HL-60/S4 (cell line): Measurements from ENCODE around the gene DUOX2.
"Not testable (repeated sequence)": the region's sequence is repeated elsewhere in the genome, so short reads cannot be mapped to it uniquely, and the experiment has no call there.

Experiments
- in situ Hi-C: fragments of 300-500 bp; cut with MboI; formaldehyde crosslinking; loops from 2 replicates; pipeline ENCODE4 v1.14.3; 2022; ENCODE audit warnings: low sequenced_read_pairs

DUOX2 gene

GRCh38 chr15:45077391-45077790 is 36.6 kb downstream of the DUOX2 start:
- in situ Hi-C loops, result not testable (repeated sequence)

GRCh38 chr15:45075440-45076320 is 38.3 kb downstream of the DUOX2 start:
- in situ Hi-C loops, result not testable (repeated sequence)

DNA sequence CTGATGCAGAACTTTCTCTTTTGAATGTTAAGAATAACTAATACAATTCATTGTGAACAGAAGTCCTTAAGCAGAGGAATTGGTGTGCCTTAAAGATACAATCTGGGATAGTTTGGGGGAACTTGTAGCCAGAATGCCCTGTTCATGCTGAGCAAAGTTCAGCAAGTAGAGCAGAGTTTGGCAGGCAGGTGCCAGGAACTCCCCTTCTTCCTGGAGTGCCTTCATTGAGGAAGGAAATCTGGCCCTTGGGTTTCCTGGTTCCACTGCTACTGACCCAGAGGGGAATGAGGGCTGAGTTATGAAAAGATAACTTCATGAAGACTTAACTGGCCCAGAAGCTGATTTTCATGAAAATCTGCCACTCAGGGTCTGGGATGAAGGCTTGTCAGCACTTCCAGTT is 40.4 kb downstream of the DUOX2 start:
- in situ Hi-C loops, result not testable (repeated sequence)

DNA sequence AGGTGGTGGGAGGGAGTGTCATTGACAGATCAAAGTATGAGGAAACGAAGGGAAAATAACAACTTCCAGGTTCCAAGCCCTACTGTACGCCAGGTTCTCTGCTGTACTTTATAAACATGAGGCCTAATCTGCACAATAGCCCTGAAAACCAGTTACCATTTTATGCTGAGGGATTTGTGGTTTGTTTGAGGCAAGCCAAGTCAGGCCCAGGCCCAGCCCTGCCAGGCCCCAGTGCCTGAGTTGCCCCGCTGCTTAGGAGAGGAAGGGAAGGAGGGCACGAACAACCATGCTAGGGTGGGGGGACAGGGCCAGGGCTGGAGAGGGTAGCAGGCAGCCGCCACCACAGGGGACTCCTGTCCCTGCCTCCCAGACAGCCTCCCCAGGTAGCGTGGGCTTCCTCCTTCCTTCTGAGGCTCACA is 44.0 kb downstream of the DUOX2 start:
- in situ Hi-C loops, result not testable (repeated sequence)

DNA sequence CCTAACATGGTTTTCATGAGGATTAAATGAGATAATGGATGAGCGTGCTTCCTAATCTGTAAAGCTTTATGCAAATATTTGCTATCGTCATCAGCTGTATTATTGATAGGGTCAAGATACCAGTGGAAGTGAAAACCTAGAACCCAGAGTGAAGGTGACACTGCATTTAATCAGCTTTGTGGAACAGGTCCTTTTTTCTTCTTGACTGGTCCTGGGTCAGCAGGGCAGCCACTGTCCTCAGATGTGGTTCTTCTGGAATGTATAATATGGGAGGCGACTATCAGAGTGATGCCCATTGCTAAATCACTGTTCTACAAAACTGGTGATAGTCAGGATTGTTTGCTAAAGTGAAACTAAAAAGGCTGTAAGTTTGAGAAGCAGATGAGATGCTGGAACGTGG is 49.6 kb downstream of the DUOX2 start:
- in situ Hi-C loops, result no loop called here

GRCh38 chr15:45062301-45062700 is 51.7 kb downstream of the DUOX2 start:
- in situ Hi-C loops, result not testable (repeated sequence)

GRCh38 chr15:45058690-45059675 is 55.0 kb downstream of the DUOX2 start:
- in situ Hi-C loops, result not testable (repeated sequence)

GRCh38 chr15:45052676-45053075 is 61.3 kb downstream of the DUOX2 start:
- in situ Hi-C loops, result not testable (repeated sequence)

DNA sequence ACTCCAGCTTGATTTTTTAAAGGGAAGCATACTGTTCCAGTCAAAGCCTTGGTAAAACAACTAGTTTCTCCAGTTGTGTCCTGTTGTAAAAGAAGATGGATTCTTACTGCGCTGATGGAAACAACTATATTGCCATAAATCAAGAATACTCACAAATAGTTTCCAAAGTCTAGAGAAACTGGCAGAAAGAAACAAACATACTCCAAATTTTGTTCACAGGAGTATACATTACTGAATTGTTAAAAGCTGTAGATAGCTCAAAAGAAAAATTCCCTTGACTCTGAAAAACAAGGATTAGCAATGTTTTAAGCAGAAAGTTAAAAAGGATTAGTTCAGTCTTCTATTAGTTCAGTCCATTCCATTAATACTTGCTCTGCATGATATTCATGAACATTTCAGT is 63.4 kb downstream of the DUOX2 start:
- in situ Hi-C loops, result no loop called here

GRCh38 chr15:45048794-45049631 is 65.0 kb downstream of the DUOX2 start:
- in situ Hi-C loops, result loop anchor here (25.0 kb wide), 1 partner anchor 187 kb away; no protein-coding TSS in a partner anchor

DNA sequence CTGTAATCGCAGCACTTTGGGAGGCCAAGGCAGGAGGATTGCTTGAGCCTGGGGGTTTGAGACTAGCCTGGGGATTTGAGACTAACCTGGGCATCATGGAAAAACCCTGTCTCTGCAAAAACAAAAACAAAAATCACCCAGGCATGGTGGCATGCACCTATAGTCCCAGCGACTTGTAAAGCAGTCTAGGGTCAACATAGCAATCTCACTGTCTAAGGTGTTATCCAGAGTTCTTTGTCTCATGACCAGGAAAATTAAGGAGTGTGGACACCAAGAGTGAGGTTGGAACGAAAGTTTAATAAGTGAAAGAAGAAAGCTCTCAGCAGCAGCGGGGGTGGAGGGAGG is 65.6 kb downstream of the DUOX2 start:
- in situ Hi-C loops, result loop anchor here (25.0 kb wide), 1 partner anchor 186 kb away; no protein-coding TSS in a partner anchor

DNA sequence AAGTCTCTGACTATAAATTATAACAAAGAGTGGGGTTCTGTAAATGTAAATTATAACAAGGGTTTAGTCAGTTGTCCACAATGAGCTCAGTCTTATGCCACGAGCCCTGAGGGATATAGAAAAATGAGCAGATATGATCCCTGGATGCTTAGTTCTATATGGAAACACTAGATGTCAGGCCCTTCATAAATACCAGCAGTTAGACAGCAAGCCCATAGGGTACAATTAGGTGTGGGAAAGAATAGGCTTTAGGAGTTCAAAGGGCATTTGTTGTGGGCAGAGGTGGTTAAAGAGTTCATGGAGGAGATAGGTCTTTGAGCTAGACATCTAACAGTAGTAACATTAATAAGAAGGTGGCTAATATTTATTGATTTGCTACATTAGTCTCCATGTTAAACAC is 69.7 kb downstream of the DUOX2 start:
- in situ Hi-C loops, result loop anchor here (25.0 kb wide), 1 partner anchor 182 kb away; no protein-coding TSS in a partner anchor

GRCh38 chr15:45042859-45043258 is 71.1 kb downstream of the DUOX2 start:
- in situ Hi-C loops, result loop anchor here (25.0 kb wide), 1 partner anchor 181 kb away; no protein-coding TSS in a partner anchor
